Measurements from ENCODE around the gene TMEM200C.
"Not testable (repeated sequence)": the region's sequence is repeated elsewhere in the genome, so short reads cannot be mapped to it uniquely, and the experiment has no call there.

The TMEM200C gene

GRCh38 chr18:5891184-5891853 lies 4.0 kb downstream of the TMEM200C start:
- no peak for DNase-seq

- DNase-seq, result no peak
These were observed 4.8 kb downstream of the TMEM200C start for GRCh38 chr18:5890331-5891183.

- DNase-seq, result no peak
These were observed 10.0 kb downstream of the TMEM200C start for GRCh38 chr18:5885361-5885760.

- no peak for DNase-seq
These were observed 10.9 kb downstream of the TMEM200C start for GRCh38 chr18:5884375-5884774.

GRCh38 chr18:5879479-5879882 lies 15.8 kb downstream of the TMEM200C start:
- no peak for DNase-seq

DNA sequence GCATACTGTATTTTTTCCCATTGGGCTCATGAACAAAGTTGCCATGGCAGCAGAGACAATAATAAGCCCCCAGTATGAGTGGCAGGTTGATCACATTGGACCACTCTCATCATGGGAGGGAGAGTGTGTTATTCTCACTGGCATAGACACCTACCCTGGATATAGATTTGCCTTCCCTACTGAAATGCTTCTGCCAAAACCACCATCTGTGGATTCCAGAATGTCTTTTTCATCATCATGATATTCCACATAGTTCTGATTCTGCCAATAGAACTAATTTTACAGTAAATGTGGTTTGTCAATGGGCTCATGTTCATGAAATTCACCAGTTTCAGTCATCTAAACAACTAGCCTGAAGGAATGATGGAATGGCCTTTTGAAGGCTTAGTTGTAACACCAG lies 18.4 kb downstream of the TMEM200C start:
- DNase-seq, result no peak

DNA sequence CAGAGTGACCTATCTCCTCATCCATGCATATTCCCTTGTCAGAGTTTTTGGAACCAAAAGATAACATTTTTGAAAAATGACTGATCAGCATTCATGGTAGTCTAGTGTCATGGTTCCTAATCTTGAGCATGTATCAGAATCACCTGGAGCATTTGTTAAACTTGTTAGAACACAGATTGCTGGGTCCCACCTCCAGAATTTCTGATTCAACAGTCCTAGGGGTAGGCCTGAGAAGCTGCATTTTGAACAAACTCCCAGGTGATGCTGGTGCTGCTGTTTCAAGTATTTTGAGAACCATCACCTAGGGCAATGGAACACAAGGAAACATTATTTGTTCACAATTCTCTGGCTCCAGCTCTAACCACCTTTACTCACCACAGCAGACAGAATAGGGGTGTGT lies 21.0 kb downstream of the TMEM200C start:
- DNase-seq, result no peak

DNA sequence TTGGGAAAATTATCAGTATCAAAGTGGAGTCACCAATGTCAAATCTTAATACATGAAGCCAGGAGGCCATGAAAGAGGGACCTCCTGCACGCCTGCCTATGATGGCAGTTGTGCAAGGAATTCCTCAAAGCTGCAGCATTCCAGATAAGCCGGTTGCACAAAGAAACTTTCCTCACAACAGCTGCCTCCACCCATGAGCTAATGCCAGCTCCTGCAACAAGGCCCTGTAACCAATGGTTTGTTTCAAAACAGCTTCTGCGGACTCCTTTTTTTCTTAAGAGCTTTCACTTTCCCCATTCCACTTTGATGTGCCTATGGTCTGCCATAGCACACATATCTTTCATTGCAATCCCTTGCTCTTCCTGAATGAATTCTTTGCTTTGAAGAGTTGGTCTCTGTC lies 22.4 kb downstream of the TMEM200C start:
- no peak for DNase-seq

DNA sequence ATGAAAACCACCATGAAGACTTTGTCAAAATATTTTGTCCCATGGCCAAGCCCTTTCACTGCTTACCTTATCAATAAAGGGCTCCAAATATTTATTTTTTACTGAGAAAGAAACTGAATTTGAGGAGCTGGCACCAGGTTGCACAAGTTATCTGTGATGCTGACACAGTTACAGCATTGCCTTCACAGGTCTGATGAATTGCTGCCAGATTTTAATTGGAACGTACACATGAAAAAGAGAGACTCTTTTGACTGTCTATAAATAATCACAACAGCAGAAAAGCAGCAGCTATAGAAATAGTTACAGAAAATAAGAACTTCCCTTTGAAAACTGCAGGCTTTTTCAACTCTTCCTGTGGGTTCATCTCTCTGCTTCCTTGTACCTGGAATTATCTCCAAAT lies 23.9 kb downstream of the TMEM200C start:
- no peak for DNase-seq

DNA sequence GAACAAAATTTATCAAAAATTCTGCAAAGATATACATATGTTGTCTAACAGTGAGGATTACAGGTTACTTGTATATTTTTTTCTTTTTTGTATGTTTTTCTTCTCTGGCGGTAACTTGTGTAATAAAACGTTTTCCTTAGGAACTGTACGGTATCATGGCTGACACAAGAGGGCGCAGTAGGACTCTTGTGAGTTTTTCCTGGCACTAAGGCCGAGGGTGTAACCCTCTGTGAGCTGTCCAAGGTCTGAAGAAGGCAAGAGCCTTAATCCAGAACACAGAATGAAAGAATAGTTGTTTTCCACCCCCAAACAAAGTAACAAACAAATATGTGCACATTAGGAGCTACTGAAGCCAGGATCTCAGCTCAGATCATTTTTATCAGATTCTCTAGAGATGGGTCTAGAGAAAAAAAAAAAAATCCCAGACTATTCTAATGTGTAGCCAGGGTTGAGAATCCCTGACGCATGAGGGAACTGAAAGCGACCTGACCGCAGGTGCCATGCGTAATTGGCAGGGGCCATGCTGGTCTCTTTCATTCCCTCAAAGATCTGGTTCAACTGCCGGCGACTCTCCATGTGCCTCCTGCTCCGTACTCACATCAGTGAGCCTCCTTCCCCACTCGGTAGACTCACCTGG lies 27.0 kb downstream of the TMEM200C start:
- peak; percentile 22 for DNase-seq

DNA sequence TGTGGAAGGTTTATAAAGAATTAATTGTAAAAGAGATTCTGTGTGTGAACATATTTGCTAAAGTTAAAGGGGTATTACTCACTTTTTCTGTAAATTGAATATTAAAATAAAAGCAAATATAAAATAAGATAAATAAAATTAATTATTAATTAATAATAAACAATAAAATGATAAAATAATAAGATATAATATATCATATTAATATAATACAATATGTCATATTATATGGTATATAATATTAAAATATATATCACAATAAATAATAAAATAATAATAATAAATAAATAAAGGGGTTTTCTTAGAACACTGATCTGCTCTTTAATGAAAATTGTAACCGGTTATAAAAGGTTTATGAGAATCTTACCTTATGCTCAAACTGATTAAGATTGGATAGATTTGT lies 29.8 kb downstream of the TMEM200C start:
- no peak for DNase-seq

GRCh38 chr18:5862127-5862526 lies 33.2 kb downstream of the TMEM200C start:
- DNase-seq, result not testable (repeated sequence)

DNA sequence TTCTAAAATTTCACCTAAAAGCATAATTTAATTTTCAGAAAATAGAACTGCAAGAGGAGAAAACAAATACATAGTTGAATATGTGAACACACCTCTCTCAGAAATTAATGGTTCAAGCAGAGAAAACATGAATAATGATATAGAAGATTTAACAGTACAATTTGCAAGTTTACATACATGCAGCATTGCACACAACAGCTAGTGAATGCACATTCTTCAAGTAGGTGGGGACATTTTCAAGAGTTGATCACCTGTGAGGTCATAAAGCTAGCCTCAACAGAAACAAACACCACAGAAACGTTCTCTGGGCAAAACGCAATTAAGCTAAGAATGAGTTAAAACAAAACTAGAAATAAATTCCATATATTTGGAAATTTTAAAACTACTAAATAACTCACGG lies 38.1 kb downstream of the TMEM200C start:
- no peak for DNase-seq

GRCh38 chr18:5853253-5853652 lies 42.1 kb downstream of the TMEM200C start:
- no peak for DNase-seq

GRCh38 chr18:5851998-5852397 lies 43.3 kb downstream of the TMEM200C start:
- no peak for DNase-seq

- DNase-seq, result no peak
These were observed 52.7 kb downstream of the TMEM200C start for GRCh38 chr18:5842653-5843052.

DNA sequence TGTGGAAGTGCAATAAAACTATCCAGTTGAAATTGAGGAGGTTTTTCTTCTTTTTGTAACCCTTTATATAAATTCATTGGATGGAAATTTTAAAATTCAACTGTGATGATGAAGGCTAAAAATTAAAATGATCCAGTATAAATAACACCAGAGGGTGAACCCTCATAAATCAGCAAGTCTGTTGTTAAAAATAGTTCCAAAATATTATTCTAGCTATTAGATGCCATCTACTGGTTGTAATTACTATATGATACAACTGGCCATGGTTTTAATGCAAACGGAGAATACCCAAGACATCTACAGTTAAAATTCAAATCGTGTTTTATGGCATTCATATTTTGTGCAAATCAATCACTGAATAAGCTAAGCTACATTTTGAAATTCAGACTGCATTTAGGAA lies 53.8 kb downstream of the TMEM200C start:
- peak; percentile 15 for DNase-seq

- no peak for DNase-seq
These were observed 54.8 kb downstream of the TMEM200C start for GRCh38 chr18:5840547-5840946.

DNA sequence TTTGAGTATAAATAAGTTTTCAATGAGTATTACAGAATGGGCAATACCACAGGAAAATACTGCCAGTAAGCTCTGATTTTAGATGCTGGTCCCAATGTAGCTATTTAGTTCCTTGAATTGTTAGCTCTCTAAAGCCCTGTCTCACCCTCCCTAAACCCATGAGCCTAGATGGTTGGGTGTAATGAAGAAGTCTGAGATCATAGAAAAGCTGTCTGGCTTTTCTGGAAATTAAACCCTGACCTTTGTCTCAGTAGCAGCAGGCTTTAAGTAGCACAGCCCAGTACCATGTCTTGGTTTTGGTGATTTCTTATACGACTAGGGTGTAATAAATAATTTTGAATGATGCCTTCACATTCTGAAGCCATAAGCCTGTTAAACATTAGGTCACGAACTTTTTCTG lies 55.3 kb downstream of the TMEM200C start:
- DNase-seq, result no peak

DNA sequence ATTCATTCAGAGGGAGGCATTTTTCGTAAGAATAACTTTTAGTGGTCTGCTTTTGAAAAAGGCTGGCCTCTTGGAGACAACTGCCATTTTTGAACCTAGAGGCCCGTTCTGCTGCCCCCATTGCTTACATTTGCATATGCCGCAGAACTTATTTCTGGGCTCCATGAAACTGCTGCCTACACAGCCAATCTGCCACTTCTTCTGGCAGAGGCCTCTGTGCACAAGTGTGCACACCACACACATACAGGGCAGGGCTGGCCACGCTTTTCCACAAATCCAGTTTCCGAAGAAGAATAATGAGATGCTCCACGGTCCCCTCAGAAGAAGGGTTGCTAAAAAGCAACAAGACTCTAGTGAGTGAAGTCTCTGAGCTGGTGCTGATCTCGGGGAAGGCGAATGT lies 56.2 kb downstream of the TMEM200C start:
- no peak for DNase-seq

All from NCI-H524 treated with DMSO at 0.1 percent for 48 hours (cell line).